GM19372 (cell line): ENCODE measurements around the gene TMEM108.

Source experiments
- ATAC-seq: cut with Tn5 transposase; IDR thresholded peaks from one replicate; pipeline ENCODE4 v1.9.1; 2021; ENCODE audit warnings: mild to moderate bottlenecking, low read depth, moderate library complexity; ENCODE audit not compliant: unreplicated experiment

TMEM108 gene

GRCh38 chr3:133159498-133160475 lies 121.6 kb downstream of the TMEM108 start:
- ATAC-seq = no peak

DNA sequence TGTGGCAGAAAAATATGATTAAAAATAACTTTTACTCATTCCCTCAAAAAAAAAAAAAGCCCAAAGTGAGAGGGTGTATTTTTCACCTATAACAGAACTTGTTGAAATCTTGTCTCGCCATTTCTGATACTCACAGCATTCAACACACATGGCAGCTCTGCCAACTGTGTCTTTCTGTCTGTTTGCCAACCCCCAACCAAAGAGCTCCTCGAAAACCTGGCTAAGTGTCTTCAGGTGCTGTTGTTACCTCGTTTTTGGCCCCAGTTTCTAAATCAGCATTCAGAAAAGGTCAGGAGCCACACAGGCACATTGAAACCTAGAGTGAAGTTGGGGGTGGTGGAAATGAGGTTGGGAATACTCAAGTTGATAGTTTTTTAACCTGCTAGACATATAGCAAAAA lies 123.5 kb downstream of the TMEM108 start:
- no peak for ATAC-seq

DNA sequence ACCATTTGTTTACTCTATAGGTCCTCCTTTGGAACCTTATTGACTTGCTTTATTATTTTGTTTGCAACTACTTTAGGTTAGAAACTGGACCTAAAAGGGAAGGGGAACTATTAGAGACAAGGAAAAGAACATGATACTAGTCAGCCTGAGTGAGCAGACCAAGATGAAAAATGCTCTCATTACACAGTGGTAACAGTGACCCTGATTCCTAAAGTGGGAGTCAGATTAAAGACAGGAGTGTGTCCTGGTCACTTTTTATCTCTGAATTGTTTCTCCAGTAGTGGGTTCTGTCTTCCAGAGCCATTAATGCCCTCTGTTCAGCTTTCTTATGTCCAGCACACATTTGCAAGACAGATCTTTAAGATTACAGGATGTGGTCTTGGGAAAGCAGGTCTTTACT lies 124.1 kb downstream of the TMEM108 start:
- no peak for ATAC-seq

- ATAC-seq = no peak
These were observed 124.6 kb downstream of the TMEM108 start for GRCh38 chr3:133162670-133163305.

GRCh38 chr3:133167340-133168024 lies 129.3 kb downstream of the TMEM108 start:
- ATAC-seq = no peak

GRCh38 chr3:133168025-133168401 lies 129.8 kb downstream of the TMEM108 start:
- ATAC-seq = no peak

- no peak for ATAC-seq
These were observed 131.3 kb downstream of the TMEM108 start for GRCh38 chr3:133169331-133170068.

DNA sequence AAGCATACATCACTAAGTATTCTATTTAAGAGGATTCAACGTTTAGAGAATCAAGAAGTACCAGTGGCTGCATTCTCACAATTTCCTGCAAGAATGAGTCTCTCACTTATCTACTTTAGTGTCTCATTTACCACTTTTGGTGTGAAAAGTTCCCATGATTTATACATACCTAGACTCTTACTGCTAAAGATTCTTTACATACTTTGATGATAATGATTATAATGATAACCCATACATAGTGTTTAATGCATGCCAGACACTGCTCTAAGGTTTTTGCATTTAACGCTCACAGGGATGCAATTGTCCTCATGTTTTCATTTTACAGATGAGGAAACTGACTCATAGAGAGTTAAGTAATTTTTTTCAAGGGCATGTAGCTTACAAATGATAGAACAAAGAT lies 133.6 kb downstream of the TMEM108 start:
- ATAC-seq = no peak

DNA sequence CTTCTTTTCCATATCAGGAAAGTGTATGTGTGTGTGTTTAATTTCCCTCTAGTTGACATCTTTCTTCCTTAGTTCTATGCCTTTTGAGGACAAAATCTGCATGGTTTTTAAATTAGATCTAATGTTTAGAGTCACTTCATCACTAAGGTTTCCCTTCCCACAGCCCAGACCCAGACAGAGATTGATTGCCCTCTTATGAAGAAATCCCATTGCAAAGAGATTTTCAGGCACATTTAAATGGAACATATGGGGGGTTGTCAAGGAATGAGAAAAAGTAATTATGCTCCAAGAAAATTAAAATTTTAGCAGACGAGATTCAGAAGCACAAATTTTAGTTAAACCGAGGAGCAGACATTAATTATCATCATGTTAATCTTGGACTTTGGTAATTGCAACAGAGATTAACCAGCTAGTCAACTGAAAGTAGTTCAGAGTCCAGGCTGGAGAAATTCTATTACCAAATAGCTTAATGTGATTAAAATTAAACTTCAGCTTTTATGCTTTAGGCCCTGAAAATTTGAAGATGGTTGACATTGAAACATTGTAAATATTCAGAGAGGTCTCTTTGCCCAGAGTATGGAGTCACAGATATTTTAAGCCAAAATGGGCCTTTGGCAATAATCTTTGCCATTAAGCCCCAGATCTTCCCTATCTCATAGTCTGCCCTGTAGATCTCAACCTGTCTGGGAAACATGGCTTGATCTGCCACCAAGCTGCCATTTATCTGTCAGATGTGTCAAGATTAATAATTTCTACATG lies 143.4 kb downstream of the TMEM108 start:
- no peak for ATAC-seq

DNA sequence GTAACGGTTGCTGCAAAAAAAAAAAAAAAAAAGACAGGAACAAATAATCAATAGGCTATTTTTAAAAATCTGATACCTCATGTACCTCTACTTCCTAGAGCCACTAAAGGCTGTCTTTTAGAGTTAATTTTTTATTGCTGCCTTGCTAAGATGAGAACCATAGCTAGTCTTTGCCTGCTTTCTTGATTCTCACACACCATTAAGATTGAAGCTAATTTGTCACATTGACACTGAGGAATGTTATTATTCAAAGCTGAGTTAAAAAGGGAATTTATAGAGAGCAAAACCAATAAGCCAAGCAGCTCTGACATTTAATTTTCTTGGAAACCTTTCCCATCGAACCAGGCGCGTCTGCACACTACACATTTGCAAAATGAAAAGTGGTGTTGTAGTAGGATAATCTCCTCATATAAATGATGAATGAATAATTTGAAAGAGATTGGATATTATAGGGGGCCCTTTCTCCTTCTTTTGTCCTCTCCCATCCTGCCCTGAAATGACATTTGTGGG lies 149.7 kb downstream of the TMEM108 start:
- ATAC-seq = no peak

GRCh38 chr3:133188996-133189395 lies 150.8 kb downstream of the TMEM108 start:
- no peak for ATAC-seq

DNA sequence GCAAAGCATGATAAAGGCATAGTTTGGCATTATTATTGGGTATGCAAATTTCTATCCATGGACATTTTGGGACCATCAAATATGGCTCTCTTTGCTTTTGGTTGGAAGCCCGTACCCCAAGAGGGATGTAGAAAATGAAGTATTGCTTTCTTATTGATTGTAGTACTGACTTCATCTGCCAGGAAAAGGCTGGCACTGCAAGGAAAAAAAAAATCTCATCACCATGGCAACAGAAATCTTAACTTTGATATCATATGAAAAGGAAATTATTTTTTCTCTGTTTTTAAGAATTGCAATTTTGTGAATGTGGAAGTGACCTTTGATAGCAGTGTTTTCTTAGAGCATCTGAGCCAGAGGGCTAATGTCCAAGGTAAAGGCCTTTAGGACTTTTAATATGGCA lies 151.7 kb downstream of the TMEM108 start:
- no peak for ATAC-seq

DNA sequence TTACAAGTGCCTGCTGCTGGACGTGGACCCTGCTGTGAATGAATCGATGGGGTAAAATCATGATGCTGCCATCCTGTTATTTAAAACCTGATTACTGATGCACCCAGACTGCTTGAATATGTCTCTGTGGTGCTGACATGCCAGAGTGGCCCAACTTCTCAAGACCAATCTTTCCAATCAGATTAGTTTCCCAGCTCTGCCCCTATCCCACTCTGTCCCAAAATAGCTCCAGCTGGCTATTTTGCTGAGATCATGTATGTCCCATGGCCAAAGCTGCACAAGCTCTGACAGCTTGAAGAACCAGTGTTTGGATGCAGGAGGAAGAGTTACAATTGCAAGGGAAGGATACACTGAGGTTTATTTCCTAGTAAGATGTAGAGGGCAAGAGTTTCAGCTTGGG lies 153.6 kb downstream of the TMEM108 start:
- ATAC-seq = no peak

DNA sequence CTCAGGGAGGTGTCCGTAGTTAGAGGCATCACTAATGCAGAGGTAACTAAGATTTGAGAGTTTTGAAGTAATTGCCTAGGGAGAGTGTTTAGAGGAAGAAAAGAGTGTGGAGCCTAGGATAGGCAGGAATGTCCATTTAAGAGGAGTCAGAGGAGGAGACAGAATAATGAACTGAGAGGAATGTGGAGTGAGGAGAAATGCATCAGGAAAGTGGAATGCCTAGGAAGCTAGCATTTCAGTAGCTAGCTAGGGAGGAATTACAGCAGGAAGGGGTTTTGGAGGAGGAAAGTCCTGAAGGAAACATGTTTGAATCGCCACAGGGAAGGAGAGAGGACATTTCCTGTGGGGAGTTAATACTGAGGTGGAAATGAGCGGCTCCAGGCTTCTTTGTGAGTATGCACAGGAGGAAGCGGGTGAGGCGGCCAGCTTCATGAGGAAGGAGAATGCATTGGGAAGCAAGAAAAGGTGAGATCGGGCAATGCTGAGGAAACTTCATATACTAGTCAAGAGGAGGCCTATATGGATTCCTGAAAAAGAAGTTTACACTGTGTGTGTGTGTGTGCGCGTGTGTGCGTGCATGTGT lies 154.3 kb downstream of the TMEM108 start:
- no peak for ATAC-seq

GRCh38 chr3:133192967-133193366 lies 154.8 kb downstream of the TMEM108 start:
- no peak for ATAC-seq

GRCh38 chr3:133196527-133196926 lies 158.3 kb downstream of the TMEM108 start:
- no peak for ATAC-seq

DNA sequence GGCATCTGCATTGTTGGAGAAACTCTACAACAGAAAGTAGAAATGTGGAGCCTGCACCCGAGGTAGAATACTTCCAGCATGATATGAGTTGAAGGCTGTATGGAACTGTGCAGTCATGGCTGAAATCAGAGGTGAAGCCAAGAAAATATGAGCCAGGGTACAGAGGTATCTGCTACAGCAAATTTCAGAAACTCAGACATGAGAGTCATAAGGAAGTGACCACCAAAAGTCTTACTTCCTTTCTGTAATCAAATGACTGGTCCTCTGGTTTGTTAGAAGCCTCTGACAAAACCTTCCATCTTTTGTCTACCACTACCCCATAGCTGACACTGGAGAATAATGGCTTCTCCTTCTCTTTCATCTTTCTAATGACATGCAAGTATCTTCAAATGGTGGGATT lies 159.4 kb downstream of the TMEM108 start:
- ATAC-seq = no peak

GRCh38 chr3:133206921-133207320 lies 168.7 kb downstream of the TMEM108 start:
- ATAC-seq = no peak

GRCh38 chr3:133208184-133208583 lies 170.0 kb downstream of the TMEM108 start:
- ATAC-seq = no peak
